NCI-H2081 (cell line): ENCODE measurements around the gene BLNK.
"Not testable (repeated sequence)": the region's sequence is repeated elsewhere in the genome, so short reads cannot be mapped to it uniquely, and the experiment has no call there.

Source experiments
- DNase-seq, 2 experiments: peaks; one replicate each; lab custom pipeline; 2025; lab: John Stamatoyannopoulos, UW

BLNK gene

DNA sequence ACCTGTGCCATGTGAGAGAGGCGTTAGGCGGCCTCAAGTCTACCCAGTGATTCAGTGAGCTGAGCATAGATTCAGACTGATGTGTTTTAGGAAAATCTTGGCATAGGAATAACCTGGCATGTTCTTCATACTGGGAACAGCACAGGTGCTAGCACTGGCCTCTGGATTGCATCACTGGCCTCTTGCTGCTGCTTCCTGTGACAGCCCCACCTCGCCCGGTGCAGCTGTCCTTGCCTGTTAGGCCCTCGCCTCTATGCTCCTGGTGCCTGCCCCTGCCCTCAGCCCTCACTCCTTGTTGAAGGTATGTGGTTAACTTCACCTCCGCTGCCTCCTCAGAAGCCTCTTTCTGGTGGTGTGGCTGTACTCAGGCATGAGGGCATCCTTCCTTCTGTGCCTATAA is 46.2 kb downstream of the BLNK start:
- no peak for DNase-seq

DNA sequence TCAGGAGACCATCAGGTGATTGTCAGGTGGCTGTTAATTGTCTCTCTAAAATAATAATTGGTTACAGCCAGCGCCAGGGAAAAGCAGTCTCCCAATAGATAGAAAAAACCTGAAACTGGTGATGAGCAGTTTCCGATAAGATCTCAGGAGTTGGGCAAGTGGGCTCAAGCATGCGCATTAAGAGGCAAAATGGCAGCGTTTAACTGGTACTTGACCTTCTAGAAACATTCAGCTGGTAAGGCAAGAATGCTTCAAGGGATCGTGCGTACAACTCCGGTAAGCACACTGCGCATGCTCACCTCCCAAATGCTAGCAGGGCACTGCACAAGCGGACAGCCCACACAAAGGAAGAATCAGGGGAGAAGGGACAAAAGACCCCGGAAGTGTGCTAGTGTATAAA is 48.5 kb downstream of the BLNK start:
- no peak for DNase-seq

DNA sequence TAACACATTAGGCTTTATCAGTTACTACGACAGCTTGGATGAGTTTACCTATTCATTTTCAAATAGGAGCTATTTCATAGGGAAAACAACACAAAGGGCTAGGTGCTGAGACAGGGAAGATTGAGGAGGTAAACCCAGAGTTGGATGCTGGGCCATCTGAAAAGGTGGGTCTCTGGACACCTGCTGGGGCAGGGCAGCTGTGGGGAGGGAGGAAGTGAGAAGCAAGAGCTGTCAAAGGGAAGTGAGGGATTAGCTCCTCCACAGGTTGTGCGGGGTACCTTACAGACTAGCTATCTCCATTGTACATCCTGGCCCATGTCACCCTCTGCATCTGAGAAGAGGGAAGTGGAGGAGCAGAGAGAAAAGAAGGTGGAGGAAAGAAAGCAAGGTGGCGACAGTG is 48.9 kb downstream of the BLNK start:
- DNase-seq, result no peak

DNA sequence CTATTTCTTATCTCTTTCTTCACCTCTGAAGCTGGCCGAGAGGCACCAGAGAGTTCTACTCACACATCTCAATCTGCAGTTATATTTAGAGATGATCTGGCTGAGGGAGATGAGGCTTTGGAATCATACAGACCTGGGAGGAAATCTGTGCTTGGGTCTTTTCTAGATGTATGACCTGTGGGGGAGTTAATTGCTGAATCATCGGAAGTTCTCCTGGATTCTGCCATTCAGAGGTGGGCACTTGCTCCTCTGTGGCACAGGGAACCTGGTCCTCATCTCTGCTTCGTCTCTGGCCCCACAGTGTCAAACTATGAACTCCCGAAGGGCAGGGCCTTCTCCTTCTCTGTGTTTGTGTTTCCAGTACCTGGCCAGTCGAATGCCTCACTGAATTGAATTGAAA is 52.5 kb downstream of the BLNK start:
- DNase-seq, result no peak

DNA sequence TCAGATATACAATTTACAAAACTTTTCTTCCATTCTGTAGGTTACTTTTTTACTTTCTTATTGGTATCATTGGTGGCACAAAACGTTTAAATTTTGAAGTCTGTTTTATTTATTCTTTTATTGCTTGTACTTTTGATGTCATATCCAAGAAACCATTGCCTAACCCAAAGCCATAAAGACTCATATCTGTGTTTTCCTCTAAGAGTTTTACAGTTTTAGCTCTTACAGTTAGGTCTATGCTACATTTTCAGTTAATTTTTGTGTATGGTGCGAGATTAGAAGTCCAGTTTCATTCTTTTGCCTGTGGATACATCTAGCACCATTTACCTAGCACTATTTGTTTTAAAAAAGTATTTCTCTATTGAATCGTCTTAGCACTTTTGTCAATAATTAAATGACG is 53.7 kb downstream of the BLNK start:
- DNase-seq, result no peak

DNA sequence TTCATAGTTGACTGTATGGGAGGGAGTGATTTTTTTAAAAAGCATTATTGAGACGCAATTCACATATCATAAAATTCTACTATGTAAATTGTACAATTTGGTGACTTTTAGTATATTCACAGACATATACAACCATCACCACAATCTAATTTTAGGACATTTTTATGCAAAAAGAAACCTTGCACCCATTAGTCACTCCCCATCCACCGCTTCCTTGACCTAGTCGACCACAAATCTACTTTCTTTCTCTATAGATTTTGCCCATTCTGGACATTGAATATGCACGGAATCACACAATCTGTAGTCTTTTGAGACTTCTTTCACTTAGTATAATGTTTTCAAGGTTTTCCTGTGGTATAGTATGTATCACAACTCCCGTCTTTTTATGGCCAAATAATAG is 54.6 kb downstream of the BLNK start:
- DNase-seq, result no peak

DNA sequence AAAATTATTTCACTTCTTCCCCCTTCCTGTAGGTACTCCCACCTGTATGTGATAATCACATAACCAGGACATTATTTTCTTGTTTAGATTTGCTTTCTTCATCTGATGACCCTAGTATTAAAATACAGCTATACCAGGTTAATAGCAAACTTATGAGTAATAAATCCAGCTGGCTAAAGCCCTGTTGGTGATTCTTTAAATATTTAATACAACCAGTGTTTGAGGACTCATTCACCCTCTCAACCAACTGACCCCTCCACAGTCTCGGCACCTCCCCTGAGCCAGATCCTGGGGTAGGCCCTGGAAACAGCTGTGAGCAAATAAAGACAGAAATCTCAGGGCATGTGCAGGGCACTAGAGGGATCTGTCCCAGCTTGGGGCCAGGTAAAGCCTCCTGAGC is 58.5 kb downstream of the BLNK start:
- DNase-seq, result no peak

DNA sequence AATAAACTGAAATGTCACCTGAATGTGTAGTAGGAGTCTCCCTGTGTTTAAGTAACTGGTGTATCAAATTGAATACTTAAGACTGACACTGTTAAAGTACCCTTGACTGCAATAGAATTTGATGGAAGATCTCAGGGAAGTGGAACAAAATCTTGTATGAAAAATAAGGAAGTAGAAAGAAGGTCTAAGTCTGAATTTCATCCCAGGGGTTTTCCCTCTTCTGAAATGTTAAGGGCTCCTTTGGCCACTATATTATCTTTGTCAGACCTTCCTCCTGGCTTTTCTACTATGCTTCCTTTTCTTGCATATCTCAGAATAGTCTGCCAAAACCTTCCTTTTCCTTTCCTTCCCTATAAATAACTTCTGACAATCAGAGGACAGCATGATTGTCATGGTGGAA is 59.6 kb downstream of the BLNK start:
- DNase-seq, result no peak

DNA sequence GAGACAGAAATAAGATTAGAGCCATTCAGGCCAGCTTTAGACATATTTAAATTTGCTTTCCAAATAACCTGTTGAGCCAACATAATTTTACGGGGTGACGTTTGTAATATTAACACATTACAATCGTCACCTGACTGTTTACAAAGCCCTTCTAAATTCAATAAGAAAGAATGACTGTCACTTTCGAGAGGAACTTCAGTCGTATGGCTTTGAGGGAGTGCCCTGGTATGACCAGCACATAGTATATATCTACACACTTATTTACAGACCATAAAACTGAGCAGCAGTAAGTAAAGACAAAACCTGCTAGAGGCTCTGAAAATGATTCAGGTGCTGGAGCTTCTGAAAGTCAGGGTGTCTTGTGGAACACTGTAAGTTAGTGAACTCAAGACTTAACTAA is 62.4 kb downstream of the BLNK start:
- no peak for DNase-seq

DNA sequence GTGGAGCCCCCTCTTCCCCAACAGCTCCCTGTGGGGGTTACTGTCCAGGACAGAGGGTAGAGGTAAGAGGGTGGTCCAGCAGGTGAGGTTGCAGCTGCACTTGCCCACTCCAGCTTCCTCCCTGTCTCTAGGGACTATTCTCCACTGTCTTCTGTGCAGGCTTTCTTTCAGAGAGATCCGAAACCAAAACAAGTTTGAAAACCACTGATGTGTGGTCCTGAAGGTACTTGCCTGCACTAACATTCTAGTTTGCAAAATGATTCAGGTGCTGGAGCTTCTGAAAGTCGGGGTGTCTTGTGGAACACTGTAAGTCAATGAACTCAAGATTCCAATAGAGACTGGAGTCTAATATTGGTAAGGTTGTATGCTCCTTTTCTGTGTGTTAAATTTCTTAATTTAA is 63.1 kb downstream of the BLNK start:
- DNase-seq, result no peak

DNA sequence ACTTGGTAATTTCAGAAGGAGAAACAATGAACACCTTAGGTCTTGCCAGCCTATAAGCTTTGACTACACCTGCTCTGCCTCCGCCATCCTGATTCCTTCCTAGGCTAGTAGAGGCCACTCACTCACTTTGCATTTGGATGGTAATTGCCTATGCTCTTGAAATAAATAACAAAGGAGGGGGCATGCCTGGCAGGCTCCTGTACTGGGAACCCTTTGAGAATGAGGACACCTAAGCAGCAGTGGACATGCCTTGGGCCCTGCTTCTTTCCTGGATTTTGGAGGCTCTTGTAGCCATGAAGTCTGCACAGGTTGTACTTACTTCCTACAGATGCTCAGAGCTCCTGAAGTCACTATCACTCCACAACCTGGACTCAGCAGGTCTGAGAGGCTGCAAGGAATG is 65.8 kb downstream of the BLNK start:
- no peak for DNase-seq

DNA sequence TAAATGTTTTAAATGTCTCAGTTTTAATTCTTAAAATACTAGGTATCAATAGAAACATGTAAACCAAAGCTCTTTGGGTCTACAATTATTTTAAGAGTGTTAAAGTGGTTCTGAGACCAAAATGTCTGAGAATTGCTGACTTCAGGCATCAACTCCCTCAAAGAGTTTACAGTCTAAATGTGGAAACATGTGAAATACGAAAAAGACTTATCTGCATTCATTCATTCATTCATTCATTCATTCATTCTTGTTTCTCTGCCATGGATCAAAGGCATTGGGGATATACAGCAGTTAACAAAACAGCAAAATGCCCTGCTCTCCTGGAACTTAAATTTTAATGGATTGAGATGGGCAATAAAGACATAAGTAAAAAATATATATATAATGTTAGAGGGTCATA is 69.8 kb downstream of the BLNK start:
- DNase-seq, result no peak

DNA sequence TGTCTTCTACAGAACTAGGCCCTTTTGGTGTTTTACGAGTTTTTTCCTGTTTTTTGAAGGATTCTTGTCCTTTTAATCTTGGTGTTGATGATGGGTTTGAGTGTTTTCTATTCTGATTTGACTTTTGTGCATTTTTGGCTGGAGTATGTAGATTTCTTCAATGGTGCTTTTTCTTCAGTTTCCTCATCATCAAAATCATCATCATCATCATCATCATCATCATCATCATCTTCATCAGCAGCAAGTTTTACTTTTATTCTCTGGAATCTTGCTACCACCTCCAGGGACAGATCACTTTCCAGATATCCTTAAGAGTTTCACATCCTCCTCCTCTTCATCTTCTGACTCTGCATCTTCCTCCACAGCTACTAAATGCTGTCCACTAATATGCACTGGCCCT is 81.9 kb downstream of the BLNK start:
- not testable (repeated sequence) for DNase-seq

DNA sequence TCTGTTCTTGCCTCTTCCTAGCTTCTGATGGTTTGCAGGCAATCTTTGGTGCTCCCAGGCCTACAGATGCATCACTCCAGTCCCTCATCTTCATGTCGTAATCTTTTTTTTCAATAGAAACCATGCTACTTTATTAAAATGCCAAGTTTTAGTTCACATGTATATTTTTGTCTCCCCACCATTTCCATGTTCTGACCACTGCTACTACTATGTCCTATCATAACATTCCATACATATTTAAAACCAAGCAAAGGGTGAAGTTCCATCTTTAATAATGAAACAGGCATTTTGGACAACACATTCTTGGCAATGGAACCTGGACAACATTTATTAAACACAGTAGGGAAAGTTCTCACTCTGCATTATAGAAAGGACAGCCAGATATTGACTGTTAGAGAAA is 82.5 kb downstream of the BLNK start:
- DNase-seq, result no peak

DNA sequence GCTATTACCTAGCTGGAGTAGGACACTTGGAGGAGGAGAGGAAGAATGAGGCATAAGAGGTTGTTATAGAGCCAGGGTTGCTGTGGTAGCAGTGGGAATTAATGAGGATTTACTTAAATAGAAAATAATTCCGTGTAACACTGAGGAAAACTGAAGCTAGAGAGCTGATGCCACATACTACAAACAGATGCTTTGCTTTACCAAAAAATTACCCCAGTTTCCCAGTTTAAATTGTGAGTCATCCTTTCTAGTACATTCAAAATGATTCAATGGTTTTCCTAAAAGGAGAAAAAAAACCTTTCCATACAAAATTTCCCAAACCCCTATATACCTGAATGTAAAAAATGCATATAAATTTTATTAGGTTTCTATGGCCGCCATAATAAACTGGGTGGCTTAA is 82.9 kb downstream of the BLNK start:
- no peak for DNase-seq

DNA sequence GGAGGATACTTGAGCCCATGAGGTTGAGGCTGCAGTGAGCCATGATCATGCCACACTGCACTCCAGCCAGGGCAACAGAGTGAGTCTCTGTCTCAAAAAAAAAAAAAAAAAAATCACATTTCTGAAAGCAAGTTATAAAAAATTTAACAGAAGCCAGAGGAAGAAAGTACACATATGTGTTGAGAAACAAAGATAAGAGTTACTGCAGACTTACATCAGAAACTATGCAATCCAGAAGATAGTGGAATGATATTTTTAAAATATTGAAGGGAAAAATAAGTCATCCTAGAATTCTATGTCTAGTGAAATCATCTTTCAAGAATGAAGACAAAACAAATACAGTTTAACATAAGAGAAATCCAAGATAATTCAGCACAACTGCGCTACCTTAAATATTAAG is 94.4 kb downstream of the BLNK start:
- no peak for DNase-seq

DNA sequence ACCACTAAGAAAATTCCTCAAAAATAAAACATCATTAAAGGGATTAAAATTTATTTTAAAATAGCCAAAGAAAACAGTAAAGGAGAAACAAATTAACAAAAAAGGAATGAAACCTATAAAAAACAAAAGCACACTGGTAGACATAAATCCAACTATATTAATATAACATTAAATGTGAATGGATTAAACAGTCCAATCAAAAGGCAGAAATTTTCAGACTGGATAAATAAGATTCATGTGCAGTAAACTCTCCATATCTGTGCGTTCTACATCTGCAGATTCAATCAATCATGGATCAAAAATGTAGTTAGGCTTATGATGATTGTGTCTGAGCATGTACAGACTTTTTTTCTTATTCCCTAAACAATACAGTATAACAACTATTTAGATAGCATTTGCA is 98.7 kb downstream of the BLNK start:
- no peak for DNase-seq

DNA sequence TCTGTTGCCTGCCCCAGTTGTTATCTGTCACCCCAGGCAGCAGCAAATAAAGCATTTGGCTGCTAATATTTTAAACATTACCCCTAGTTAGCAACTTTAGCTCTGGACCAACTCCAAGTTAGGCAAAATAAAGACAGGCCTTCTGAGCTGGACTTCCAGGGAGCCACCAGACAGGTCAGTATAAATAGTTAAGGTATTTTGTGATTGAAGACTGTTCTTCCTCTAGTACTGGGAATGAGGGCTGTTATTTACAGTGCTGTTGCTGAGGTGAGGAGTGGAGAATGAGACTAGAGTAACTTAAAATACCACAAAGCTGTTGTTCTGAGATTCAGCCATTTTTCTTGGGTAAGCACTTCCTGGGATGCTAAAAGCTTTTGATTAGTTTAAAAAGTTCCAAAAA is 101.1 kb downstream of the BLNK start:
- DNase-seq, result no peak

DNA sequence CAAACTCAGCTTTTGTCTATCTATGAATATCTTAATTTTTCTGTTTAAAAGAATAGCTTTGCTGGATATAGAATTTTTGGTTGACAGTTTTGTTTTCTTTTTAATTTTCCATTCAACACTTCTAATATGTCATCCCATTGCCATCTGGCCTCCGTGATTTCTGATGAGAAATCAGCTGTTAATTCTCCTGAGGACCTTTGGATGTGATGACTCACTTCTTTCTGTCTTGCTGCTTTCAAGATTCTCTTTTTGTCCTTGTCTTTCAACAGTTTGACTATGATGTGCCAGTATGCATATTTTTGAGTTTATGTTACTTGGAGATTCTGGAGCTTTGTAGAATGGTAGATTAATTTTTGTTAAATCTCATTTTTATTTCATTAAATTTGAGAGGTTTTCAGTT is 102.8 kb downstream of the BLNK start:
- DNase-seq, result no peak

DNA sequence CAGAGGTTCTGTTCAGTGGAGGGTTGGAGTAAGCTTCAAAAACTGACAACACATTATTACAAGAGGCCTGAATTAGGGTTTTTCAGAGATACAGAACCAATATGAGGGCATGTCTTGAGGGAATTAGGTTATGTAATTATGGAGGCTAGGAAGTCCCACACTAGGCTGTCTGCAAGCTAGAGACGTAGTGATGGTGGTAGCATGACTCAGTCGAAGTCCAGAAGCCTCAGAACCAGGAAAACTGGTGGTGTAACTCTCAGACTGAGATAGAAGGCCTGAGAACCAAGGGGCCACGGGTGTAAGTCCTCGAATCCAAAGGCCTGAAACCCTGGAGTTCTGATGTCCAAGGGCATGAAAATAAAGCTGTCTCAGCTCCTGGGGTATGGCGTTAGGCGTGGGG is 105.6 kb downstream of the BLNK start:
- no peak for DNase-seq

DNA sequence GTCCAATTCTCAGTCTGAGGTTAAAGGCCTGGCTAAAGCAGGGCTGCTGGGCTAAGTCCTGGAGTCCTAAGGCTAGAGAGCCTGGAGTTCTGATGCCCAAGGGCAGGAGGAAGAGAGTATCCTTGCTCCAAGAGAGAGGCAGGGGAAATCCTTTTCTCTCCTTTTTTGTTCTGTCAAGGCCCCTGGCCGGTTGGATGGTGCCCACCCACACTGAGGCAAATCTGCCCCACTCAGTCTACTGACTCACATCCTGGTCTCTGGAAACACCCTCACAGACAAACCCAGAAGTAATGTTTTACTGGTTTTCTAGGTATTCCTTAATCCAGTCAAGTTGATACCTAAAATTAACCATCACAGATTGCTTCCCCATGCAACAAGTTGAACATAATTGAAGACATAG is 118.3 kb downstream of the BLNK start:
- DNase-seq, result no peak

DNA sequence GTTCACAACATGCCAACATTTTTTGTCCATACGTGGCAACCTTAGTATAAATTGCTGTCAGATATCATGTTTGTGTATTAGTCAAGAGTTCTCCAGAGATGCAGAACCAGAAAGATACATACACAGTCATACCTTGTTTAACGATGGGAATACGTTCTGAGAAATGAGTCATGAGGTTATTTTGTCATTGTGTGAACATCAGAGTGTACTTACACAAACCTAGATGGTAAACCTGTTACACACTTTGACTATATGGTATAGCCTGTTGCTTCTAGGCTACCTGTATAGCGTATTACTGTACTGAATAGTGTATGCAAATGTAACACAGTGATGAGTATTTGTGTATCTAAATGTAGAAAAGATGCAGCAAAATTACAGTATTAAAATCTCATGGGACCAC is 118.9 kb downstream of the BLNK start:
- no peak for DNase-seq
